PC-3 (cell line): ENCODE measurements around the gene WDR90. TPM values are rescaled to one million over a fixed set of nuclear protein-coding genes. Genes with fewer than 3 reads are reported as not detected.

Source experiments
- ATAC-seq: fragments of 200-7000 bp; cut with Tn5 transposase; 2 replicates; pipeline ENCODE4 v1.9.1; 2020; ENCODE audit warnings: mild to moderate bottlenecking, moderate library complexity
- BruUV-seq: library from RNA; stranded (reverse); fragments of 400-500 nt; replicated peaks from 2 replicates; lab custom pipeline; 2021; lab: Mats Ljungman, UMichigan
- CTCF ChIA-PET: fragments of 300-600 bp; sonication (Branson Sonifier 250); formaldehyde crosslinking; loops from one replicate; lab custom pipeline; 2022; ENCODE audit warnings: antibody characterized with exemption; lab: Charles Lee
- POLR2A ChIA-PET: fragments of 300-600 bp; sonication (Branson Sonifier 250); formaldehyde crosslinking; loops from one replicate; lab custom pipeline; 2022; ENCODE audit warnings: antibody characterized with exemption; ENCODE audit not compliant: unreplicated experiment; lab: Charles Lee
- DNase-seq: peaks from one replicate; pipeline ENCODE4 v3.0.0-alpha.2; 2015
- H2AFZ ChIP-seq: fragments of 300-600 bp; sonication (generic); 2 replicates; pipeline ENCODE4 v1.6.0; 2016; ENCODE audit warnings: antibody characterized with exemption, low read length
- H3F3A ChIP-seq: fragments of 300-600 bp; sonication (generic); one replicate; pipeline ENCODE4 v1.6.0; 2017; ENCODE audit warnings: antibody characterized with exemption, low read length, control low read depth, mild to moderate bottlenecking; ENCODE audit not compliant: unreplicated experiment
- H3K27ac ChIP-seq: fragments of 300-600 bp; sonication (generic); 2 replicates; pipeline ENCODE4 v1.5.1; 2016; ENCODE audit warnings: mild to moderate bottlenecking, low read length
- H3K27me3 ChIP-seq: fragments of 300-600 bp; sonication (generic); 2 replicates; pipeline ENCODE4 v1.6.1; 2016; ENCODE audit warnings: low read length, mixed read lengths
- H3K36me3 ChIP-seq: fragments of 300-600 bp; sonication (generic); 2 replicates; pipeline ENCODE4 v1.6.1; 2016; ENCODE audit warnings: low read depth, mixed run types, low read length, mixed read lengths
- H3K4me1 ChIP-seq: fragments of 300-600 bp; sonication (generic); 2 replicates; pipeline ENCODE4 v1.5.1; 2016; ENCODE audit warnings: low read length; ENCODE audit not compliant: insufficient read depth
- H3K4me2 ChIP-seq: fragments of 300-600 bp; sonication (generic); 2 replicates; pipeline ENCODE4 v1.6.0; 2016; ENCODE audit warnings: low read length
- H3K4me3 ChIP-seq: fragments of 300-600 bp; sonication (generic); 2 replicates; pipeline ENCODE4 v1.5.1; 2016; ENCODE audit warnings: mild to moderate bottlenecking, low read length, mixed read lengths
- H3K79me2 ChIP-seq: fragments of 300-600 bp; sonication (generic); 2 replicates; pipeline ENCODE4 v1.6.1; 2017; ENCODE audit warnings: low read length, mixed read lengths
- H3K9ac ChIP-seq: fragments of 300-600 bp; sonication (generic); 2 replicates; pipeline ENCODE4 v1.6.0; 2016; ENCODE audit warnings: mild to moderate bottlenecking, low read length
- H3K9me2 ChIP-seq: fragments of 300-600 bp; sonication (generic); replicated peaks from 2 replicates; pipeline ENCODE4 v1.6.1; 2016; ENCODE audit warnings: mixed run types, low read length, mixed read lengths
- H3K9me3 ChIP-seq: fragments of 300-600 bp; sonication (generic); 2 replicates; pipeline ENCODE4 v1.6.1; 2016; ENCODE audit warnings: low read length, mixed read lengths
- H4K20me1 ChIP-seq: fragments of 300-600 bp; sonication (generic); 2 replicates; pipeline ENCODE4 v1.6.1; 2016; ENCODE audit warnings: low read length, mixed read lengths
- EZH2 ChIP-seq: fragments of 300-600 bp; sonication (generic); IDR thresholded peaks from one replicate; pipeline ENCODE4 v1.6.1; 2017; ENCODE audit warnings: antibody characterized with exemption, mild to moderate bottlenecking, low read length; ENCODE audit not compliant: unreplicated experiment
- EZH2phosphoT487 ChIP-seq: fragments of 300-600 bp; sonication (generic); IDR thresholded peaks from 2 replicates; pipeline ENCODE4 v1.6.1; 2018; ENCODE audit warnings: mild to moderate bottlenecking, antibody characterized with exemption, low read length, borderline replicate concordance
- intact Hi-C: fragments of 100-400 bp; cut with micrococcal nuclease; formaldehyde crosslinking; loops from 2 replicates; pipeline ENCODE4 v1.9.0; 2023
- total RNA-seq: library from RNA; depleted of rRNA; stranded (reverse); fragments of >200 nt; gene quantifications from 2 replicates; pipeline ENCODE4 v1.2.3, GENCODE V29; 2014
- TF ChIP-seq, protein P1 (sequence below): fragments of 300-600 bp; sonication (generic); conservative IDR thresholded peaks from 2 replicates; pipeline ENCODE4 v1.5.1; 2017; ENCODE audit warnings: antibody characterized with exemption, low read depth, mild to moderate bottlenecking, low read length

The WDR90 gene
- total RNA-seq, 1 experiment from 2014 or later, result 44.4 TPM

- Histone ChIP-seq H3K9me3 (no peaks in the 10 kb centered on the region), H3K9ac (peak overlapping the region; percentile 83; the same call in 1 of the 2 replicates), H3K27ac (no peak overlapping the region), H4K20me1 (no peaks in the 10 kb centered on the region), H3F3A (no peaks in the 10 kb centered on the region), H3K4me3 (peak overlapping the region; percentile 90), H2AFZ (peak overlapping the region; percentile 66; the same call in 1 of the 2 replicates), H3K79me2 (peaks cover 14% of the 10 kb centered on the region), H3K36me3 (no peaks in the 10 kb centered on the region), H3K4me2 (peak overlapping the region; percentile 97), H3K9me2 (no peaks in the 10 kb centered on the region), H3K27me3 (no peaks in the 10 kb centered on the region), H3K4me1 (peaks cover 3% of the 10 kb centered on the region; the same call in 1 of the 2 replicates)
- DNase-seq, result peak; percentile 71
- no peak; the same call in 1 of the 2 replicates for ATAC-seq
- intact Hi-C loops, result loop anchor here (5.0 kb wide), 1 partner anchor 50 kb away; no protein-coding TSS in a partner anchor
- no peak for TF ChIP-seq EZH2
- TF ChIP-seq, protein P1, sequence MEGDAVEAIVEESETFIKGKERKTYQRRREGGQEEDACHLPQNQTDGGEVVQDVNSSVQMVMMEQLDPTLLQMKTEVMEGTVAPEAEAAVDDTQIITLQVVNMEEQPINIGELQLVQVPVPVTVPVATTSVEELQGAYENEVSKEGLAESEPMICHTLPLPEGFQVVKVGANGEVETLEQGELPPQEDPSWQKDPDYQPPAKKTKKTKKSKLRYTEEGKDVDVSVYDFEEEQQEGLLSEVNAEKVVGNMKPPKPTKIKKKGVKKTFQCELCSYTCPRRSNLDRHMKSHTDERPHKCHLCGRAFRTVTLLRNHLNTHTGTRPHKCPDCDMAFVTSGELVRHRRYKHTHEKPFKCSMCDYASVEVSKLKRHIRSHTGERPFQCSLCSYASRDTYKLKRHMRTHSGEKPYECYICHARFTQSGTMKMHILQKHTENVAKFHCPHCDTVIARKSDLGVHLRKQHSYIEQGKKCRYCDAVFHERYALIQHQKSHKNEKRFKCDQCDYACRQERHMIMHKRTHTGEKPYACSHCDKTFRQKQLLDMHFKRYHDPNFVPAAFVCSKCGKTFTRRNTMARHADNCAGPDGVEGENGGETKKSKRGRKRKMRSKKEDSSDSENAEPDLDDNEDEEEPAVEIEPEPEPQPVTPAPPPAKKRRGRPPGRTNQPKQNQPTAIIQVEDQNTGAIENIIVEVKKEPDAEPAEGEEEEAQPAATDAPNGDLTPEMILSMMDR, result no peak
- TF ChIP-seq EZH2phosphoT487, result no peak
- no TSS peak for BruUV-seq
- ChIA-PET CTCF (no interaction called here), POLR2A (no interaction called here)
These were observed 11.8 kb upstream of the WDR90 start for GRCh38 chr16:637081-638018.

- intact Hi-C loops, result loop anchor here (5.0 kb wide), 1 partner anchor 51 kb away; no protein-coding TSS in a partner anchor
- BruUV-seq, result no TSS peak
- ATAC-seq (no peak), DNase-seq (no peak)
- Histone ChIP-seq H3K36me3 (no peaks in the 10 kb centered on the region), H3K4me2 (no peak overlapping the region), H3K9me3 (no peaks in the 10 kb centered on the region), H3K9ac (no peak overlapping the region), H3K9me2 (no peaks in the 10 kb centered on the region), H2AFZ (no peak overlapping the region), H3K4me3 (no peak overlapping the region), H4K20me1 (no peaks in the 10 kb centered on the region), H3K27ac (no peak overlapping the region), H3K79me2 (peaks cover 21% of the 10 kb centered on the region), H3F3A (no peaks in the 10 kb centered on the region), H3K4me1 (peaks cover 9% of the 10 kb centered on the region; the same call in 1 of the 2 replicates), H3K27me3 (no peaks in the 10 kb centered on the region)
- ChIA-PET POLR2A (no interaction called here), CTCF (no interaction called here)
- TF ChIP-seq EZH2phosphoT487 (no peak), EZH2 (no peak)
- TF ChIP-seq, protein P1, result no peak
These were observed 11.1 kb upstream of the WDR90 start for GRCh38 chr16:638034-638543.
